GM12892 (cell line): ENCODE data around the gene HAUS2. TPM values are rescaled to one million over a fixed set of nuclear protein-coding genes. Genes with fewer than 3 reads are reported as not detected.
A peak's percentile ranks its signal among the peaks of the same experiment; 100 is the strongest.

Experiments
- DNase-seq: peaks from one replicate; pipeline ENCODE4 v3.0.0; 2011; ENCODE audit not compliant: insufficient read length
- FAIRE-seq: peaks from 2 replicates; lab custom pipeline; 2011; peaks lifted over from hg19 to GRCh38; lab: Jason Lieb, UNC
- POLR2A ChIP-seq: IDR thresholded peaks from 2 replicates; pipeline ENCODE4 v1.6.1; 2011; ENCODE audit warnings: low read depth, low read length, control low read depth
- POLR2AphosphoS5 ChIP-seq: IDR thresholded peaks from 2 replicates; pipeline ENCODE4 v1.6.1; 2011; ENCODE audit warnings: low read depth, low read length, control low read depth
- TAF1 ChIP-seq: IDR thresholded peaks from 2 replicates; pipeline ENCODE4 v1.6.1; 2011; ENCODE audit warnings: low read depth, mild to moderate bottlenecking, control low read depth, low read length, borderline replicate concordance
- polyA plus RNA-seq: library from polyadenylated mRNA; unstranded; fragments of >200 nt; gene quantifications from one replicate; pipeline ENCODE4 v1.2.1, GENCODE V29; 2012; ENCODE audit warnings: missing spikeins, inconsistent platforms; ENCODE audit not compliant: missing spikeins

The HAUS2 gene
- 24.4 TPM for polyA plus RNA-seq

DNA sequence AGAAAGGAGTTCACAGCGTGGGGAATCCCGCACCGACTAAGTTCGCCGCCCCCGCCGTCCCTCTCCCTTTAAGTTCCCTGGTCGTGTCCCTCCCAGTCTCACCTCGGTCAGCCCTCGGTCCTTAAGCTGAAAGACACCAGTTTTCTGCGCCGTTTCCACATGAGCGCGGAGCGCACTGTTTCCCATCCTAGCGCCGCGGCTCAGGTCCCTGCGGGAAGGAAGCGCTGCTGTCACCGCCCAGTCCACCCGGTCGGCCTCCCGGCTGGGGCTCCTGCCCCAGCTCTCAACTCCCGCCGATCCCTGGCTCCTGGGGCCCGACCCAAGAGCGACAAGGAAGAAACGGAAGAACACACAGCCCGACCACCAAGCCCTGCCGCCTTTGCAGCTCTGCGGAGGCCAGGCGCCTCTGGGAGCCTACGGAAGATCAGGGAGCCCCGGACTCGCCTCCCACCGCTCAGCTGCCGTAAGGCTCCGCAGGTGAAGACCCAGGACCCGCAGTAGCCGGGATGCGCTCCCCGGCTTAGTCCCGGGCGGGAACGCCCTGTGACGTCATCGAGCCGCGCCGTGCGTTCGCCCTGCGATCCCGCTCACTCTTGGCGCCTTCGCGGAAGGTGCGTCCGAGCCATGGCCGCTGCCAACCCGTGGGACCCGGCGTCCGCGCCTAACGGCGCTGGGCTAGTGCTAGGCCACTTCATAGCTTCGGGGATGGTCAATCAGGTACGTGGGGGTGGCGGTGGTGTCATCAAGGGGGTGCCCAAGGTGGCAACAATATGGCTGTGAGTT is at the start of gene HAUS2, which contains the start of gene LRRC57:
TSS of gene HAUS2 (plus strand) at position 590 of the 783 bp plus-strand sequence. CDS start at position 625, 35 bp downstream.
TSS of gene LRRC57 (minus strand) at position 545 of the 783 bp plus-strand sequence. CDS start at position 186, 359 bp downstream.
- peak; percentile 95 for DNase-seq
- peak; percentile 96 for FAIRE-seq
- TF ChIP-seq POLR2AphosphoS5: peak; percentile 94
- peak; percentile 70; the same call in 1 of the 2 replicates for TF ChIP-seq TAF1
- peak; percentile 91 for TF ChIP-seq POLR2A

DNA sequence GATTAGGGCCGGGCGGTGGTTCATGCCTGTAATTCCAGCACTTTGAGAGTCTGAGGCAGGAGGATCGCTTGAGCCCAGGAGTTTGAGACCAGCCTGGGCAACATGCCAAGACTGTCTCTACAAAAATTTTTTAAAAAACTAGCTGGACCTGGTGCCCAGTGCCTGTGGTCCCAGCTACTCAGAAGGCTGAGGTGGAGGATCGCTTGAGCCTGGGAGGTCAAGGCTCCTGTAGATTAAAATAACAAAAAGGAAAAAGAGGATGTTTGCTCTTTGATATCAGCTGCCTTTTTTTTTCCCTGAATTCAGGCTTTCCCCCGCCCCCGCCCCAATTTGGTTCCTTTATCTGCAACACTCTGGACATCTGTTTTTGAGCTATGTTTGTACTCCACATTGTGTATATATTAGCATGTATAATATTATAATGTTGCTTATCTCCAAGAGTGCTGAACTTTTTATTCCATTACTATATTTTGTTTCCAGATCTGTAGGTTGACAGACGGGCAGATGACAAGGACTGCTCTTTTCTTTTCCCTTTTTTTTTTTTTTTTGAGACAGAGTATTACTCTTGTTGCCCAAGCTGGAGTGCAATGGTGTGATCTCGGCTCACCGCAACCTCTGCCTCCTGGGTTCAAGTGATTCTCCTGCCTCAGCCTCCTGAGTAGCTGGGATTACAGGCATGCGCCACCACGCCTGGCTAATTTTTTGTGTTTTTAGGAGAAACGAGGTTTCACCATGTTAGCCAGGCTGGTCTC is 48.6 kb upstream of the HAUS2 start:
- DNase-seq: no peak
- no peak for FAIRE-seq
- TF ChIP-seq TAF1: no peak
- TF ChIP-seq POLR2A: no peak
- no peak for TF ChIP-seq POLR2AphosphoS5

DNA sequence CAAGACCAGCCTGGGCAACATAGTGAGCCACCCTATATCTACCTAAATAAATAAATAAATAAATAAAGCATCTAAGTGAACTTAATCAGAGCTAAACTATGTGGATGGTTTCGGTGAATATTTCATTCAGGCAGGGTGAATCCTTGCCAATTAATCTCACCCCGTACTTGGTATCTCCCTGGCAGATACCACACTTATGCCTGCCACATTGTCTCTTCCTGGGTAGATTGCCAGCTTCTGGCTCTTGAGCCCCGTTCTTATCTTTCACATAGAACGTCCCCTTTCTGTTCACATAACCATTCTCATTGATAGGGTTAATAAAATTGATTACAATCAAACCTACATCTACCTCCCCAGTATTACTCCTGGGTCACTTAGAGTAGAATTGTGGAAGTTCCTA is 46.2 kb upstream of the HAUS2 start:
- FAIRE-seq (no peak), DNase-seq (no peak)
- TF ChIP-seq POLR2AphosphoS5 (no peak), TAF1 (no peak), POLR2A (no peak)

DNA sequence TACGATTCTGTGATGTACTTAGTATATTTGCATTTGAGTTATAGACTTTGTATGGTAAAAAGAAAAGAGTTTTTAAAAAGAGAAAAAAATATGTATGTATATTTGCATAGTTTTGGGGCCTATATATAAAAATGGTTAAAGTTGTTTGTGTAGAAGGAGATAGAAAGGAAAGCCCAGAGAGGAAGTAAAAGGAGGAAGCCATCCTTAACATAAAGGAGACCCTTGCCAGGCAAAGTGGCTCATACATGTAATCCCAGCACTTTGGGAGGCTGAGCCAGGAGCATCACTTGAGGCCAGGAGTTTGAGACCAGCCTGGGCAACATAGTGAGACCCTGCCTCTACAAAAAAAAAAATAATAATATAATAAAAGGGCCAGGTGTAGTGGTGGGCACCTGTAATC is 44.8 kb upstream of the HAUS2 start:
- DNase-seq (no peak), FAIRE-seq (no peak)
- TF ChIP-seq TAF1 (no peak), POLR2AphosphoS5 (no peak), POLR2A (no peak)

DNA sequence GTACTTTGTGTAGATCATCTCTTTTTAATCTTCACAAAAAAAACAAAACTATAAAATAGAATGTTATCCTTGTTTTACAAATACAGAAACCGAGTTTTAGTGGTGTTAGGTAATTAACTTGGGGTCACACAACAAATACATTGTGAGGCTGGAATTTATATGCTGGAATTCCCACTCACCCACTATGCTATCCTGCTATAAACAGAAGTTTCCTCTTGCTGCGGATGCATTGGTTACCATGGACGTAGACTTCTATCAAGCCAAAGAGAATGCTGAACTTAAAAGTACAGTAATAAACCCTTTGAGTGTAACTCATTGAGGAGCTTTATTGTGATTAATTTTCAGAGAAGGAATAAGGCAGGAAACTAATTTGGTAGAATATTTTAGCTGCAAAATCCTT is 44.0 kb upstream of the HAUS2 start:
- no peak for DNase-seq

DNA sequence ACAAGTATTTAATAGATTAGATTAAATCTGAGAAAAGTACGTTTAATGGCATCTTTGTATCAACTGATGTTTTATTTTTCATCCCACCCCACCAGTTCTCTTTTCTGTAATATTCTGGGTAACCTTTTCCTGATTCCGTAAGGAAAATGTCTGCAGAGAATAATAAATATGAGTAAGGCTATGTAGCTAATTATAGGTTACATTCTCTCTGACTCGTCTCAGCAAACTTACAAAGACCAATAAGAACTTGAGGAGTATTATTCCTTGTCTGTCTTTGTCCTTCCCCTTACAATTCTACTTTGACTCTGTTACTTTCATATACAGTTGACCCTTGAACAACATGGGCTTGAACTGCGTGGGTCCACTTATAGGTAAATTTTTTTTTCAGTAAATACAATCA is 41.1 kb upstream of the HAUS2 start:
- FAIRE-seq (no peak), DNase-seq (no peak)
- TF ChIP-seq POLR2AphosphoS5 (no peak), POLR2A (no peak), TAF1 (no peak)

More for the DNA sequence above, 44.0 kb upstream of the HAUS2 start:
- no peak for FAIRE-seq
- TF ChIP-seq POLR2A: no peak
- no peak for TF ChIP-seq TAF1
- TF ChIP-seq POLR2AphosphoS5: no peak

DNA sequence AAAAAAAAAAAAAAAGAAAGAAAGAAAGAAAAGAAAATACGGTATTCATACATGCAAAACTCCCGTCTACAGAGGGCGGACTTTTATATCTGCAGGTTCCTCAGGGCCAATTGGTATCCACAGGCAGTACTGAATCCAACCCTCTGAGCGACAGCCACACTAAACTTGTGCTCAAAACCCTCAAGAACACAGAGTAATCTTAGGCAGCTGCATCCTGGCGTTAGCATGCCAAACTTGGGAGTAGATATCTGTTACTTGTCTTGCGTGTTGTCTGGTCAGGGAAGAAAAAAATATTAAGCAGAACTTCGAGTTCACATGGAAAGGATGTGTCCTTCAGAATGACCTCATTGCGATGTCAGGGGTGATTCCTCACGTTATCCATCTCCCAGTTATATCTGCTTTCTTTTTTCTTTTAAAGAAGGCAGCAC is 40.4 kb upstream of the HAUS2 start:
- FAIRE-seq (no peak), DNase-seq (no peak)
- TF ChIP-seq POLR2AphosphoS5: no peak
- TF ChIP-seq TAF1: no peak
- TF ChIP-seq POLR2A: no peak

DNA sequence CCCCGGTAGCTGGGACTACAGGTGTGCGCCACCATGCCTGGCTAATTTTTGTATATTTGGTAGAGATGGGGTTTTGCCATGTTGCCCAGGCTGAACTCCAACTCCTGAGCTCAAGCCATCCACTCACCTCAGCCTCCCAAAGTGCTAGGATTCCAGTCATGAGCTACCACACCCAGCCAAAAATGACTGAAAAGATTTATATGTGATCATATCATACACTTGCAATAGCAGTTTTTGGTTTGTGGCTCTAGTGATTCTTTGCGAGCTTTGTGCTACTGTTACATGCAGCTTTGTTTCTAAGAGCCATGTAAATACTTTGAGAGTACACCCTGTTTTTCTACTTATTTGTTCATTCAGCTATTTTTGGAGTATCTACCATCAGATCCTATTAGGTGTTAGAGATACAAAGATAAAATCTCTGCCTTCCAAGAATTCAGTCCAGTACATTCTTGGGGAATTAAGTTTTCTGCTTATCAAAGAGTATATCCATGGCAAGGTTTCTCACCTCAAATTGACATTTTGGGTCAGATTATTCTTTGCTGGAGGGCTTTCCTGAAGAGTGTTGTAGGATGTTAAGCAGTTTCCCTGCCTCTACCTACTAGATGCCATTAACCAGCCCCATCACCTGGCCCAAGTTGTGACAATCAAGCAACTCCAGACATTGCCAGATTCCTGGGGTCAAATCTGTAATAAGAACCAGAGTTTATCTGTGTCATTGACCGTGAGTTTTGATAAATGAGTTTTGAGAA is 38.2 kb upstream of the HAUS2 start:
- DNase-seq (no peak), FAIRE-seq (no peak)
- TF ChIP-seq TAF1 (no peak), POLR2AphosphoS5 (no peak), POLR2A (no peak)

DNA sequence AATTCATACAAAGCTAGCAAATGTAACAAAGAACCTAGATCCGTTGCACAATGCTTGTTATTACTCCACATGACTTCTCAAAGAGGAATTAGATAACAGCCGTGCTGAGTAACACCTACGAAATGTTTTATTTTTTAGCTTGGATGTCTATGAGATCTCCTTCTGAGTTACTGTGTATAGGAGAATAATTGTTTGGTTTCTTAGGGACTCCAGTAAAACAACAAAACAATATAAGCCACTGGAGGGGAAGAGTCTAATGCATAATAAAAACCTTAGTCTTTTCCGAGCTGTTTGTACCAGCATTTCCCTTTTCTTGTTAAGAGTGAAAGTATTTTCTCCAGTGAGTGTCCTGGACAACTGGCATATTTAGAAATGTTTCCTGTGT is 37.6 kb upstream of the HAUS2 start:
- TF ChIP-seq TAF1 (no peak), POLR2AphosphoS5 (no peak), POLR2A (no peak)
- DNase-seq (no peak), FAIRE-seq (no peak)

DNA sequence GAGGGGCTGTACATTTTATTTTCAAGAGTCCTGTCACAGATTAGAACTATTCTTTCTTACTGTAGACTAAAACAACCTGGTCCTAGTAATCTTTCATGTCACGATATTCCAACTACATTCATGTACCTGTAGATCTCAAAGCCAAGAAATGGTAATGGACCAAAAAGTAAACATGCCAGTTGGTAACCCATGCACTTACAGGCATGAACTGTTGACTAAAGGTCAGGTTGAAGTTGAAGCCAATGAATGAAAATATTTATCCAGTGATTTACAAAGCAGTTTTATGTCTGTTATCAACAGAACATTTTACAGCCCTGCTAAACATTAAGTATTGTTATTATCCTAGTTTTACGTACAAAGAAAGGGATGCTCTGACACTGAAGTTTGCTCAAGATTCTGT is 25.3 kb upstream of the HAUS2 start:
- no peak for TF ChIP-seq POLR2A
- TF ChIP-seq TAF1: no peak
- TF ChIP-seq POLR2AphosphoS5: no peak
- DNase-seq (no peak), FAIRE-seq (no peak)

DNA sequence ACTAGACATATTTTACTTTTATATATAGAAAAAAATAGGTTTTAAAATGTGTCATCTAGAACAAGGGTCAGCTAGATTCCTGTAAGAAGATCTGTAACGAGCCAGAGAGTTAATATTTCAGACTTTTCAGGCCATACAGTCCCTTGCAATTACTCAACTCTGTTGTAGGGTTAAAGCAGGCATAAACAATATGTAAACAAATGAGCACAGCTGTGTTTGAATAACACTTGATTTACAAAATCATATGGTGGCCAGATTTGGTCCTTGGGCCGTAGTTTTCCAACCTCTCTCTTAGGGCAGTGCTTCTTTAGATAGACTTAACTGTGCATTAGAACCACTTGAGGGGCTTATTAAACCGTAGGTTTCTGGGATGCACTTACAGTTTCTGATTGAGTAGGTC is 19.7 kb upstream of the HAUS2 start:
- DNase-seq: no peak
- TF ChIP-seq TAF1: no peak
- TF ChIP-seq POLR2AphosphoS5: no peak
- TF ChIP-seq POLR2A: no peak
- FAIRE-seq: no peak

DNA sequence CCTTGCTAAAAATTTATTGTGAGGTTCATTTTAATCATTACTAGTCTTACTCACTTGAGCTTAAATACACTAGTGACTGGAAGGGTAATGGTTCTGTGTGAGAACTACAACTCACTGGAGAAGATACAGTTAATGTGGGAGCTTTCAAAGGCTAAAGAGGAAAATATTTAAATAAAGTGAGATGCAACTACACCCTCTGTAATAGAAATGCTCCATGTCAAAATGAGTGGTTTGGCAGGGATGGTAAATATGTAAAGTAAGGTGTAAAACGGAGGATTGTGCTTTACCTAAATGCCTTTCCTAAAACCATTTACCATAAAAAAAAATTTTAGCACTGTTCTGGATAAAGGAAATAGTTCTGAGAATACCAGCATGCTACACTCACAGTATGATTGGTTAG is 15.4 kb upstream of the HAUS2 start:
- FAIRE-seq (no peak), DNase-seq (no peak)
- TF ChIP-seq POLR2A (no peak), POLR2AphosphoS5 (no peak), TAF1 (no peak)
